Mesothelial cell of epicardium (in vitro differentiated cells): Measurements from ENCODE around the gene PPP4R2. TPM values are rescaled to one million over a fixed set of nuclear protein-coding genes. Genes with fewer than 3 reads are reported as not detected.

ENCODE experiments used
- DNase-seq, 2 experiments: peaks; one replicate each; pipeline ENCODE4 v3.0.0; 2021; ENCODE audit warnings: low spot score in 2 of 2; ENCODE audit not compliant: unreplicated experiment in 2 of 2
- H3K27ac Mint-ChIP-seq: 2 replicates; pipeline ENCODE4 v1.8.0; 2021; ENCODE audit warnings: mixed read lengths
- H3K27me3 Mint-ChIP-seq: 2 replicates; pipeline ENCODE4 v1.8.0; 2021; ENCODE audit warnings: low read depth, mixed read lengths
- H3K36me3 Mint-ChIP-seq: 2 replicates; pipeline ENCODE4 v1.8.0; 2021; ENCODE audit warnings: mixed read lengths
- H3K4me1 Mint-ChIP-seq: 2 replicates; pipeline ENCODE4 v1.8.0; 2021; ENCODE audit warnings: mixed read lengths
- H3K4me3 Mint-ChIP-seq: 2 replicates; pipeline ENCODE4 v1.8.0; 2021; ENCODE audit warnings: mild to moderate bottlenecking, moderate library complexity, mixed read lengths
- H3K9me3 Mint-ChIP-seq: 2 replicates; pipeline ENCODE4 v1.8.0; 2021; ENCODE audit warnings: mixed read lengths
- total RNA-seq: library from RNA; stranded (reverse); gene quantifications from 3 replicates; pipeline ENCODE4 v1.2.1, GENCODE V29; 2021
- TF ChIP-seq, protein P1 (sequence below): fragments of 200-600 bp; sonication (generic); IDR thresholded peaks from one replicate; pipeline ENCODE4 v1.5.0; 2021; ENCODE audit warnings: antibody characterized with exemption; ENCODE audit not compliant: unreplicated experiment

PPP4R2 gene
- total RNA-seq, 1 donor from 2014 or later: 111 TPM

DNA sequence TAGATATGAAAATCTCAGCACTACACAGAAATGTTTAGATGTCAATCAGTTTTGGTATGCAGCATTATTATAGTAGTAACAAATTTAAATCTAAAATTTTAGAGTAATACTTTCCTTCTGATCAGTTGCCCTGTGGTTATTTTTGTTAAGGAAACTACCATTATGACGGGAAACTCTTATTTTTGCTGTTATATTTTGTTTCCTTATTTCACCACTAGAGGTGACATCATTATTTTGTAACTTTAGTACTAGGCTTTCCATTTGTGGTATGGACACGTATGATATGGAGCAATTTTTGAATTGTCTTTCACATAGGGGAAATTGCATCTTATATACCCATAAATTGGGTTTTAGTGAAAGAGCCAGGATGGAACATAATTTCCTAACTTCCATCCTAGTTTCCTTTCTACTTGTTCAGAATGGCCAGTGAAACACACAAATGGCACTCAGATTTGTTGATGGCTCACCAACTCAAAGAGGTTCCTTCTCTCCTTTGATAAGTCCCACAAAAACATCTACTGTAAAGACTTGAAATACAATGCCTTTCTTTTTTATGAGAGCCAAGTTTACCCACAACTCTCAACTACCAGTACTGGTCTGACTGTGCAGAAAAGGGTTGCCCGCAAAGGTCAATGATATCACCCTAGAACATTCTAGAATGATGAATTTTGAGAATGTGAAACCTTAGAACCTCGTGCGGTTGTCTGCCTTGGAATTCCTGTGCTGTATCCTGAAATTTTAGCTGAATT, 19.4 kb upstream of the PPP4R2 start:
- Mint-ChIP-seq H3K27ac (no peak overlapping the region), H3K36me3 (peaks cover 2% of the 10 kb centered on the region), H3K9me3 (no peaks in the 10 kb centered on the region), H3K4me3 (no peak overlapping the region), H3K4me1 (peaks cover 14% of the 10 kb centered on the region), H3K27me3 (no peaks in the 10 kb centered on the region)
- TF ChIP-seq, protein P1, sequence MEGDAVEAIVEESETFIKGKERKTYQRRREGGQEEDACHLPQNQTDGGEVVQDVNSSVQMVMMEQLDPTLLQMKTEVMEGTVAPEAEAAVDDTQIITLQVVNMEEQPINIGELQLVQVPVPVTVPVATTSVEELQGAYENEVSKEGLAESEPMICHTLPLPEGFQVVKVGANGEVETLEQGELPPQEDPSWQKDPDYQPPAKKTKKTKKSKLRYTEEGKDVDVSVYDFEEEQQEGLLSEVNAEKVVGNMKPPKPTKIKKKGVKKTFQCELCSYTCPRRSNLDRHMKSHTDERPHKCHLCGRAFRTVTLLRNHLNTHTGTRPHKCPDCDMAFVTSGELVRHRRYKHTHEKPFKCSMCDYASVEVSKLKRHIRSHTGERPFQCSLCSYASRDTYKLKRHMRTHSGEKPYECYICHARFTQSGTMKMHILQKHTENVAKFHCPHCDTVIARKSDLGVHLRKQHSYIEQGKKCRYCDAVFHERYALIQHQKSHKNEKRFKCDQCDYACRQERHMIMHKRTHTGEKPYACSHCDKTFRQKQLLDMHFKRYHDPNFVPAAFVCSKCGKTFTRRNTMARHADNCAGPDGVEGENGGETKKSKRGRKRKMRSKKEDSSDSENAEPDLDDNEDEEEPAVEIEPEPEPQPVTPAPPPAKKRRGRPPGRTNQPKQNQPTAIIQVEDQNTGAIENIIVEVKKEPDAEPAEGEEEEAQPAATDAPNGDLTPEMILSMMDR: no peak
- no peak for DNase-seq

GRCh38 chr3:72982609-72983366, 13.8 kb upstream of the PPP4R2 start:
- H3K4me3 Mint-ChIP-seq: no peak overlapping the region
- H3K27me3 Mint-ChIP-seq: no peaks in the 10 kb centered on the region
- no peaks in the 10 kb centered on the region for H3K4me1 Mint-ChIP-seq
- no peak for DNase-seq
- TF ChIP-seq, protein P1: no peak
- peaks cover 6% of the 10 kb centered on the region for H3K36me3 Mint-ChIP-seq
- H3K9me3 Mint-ChIP-seq: peaks cover 10% of the 10 kb centered on the region
- H3K27ac Mint-ChIP-seq: no peak overlapping the region

- Mint-ChIP-seq H3K27ac (no peak overlapping the region), H3K27me3 (no peaks in the 10 kb centered on the region), H3K9me3 (peaks cover 10% of the 10 kb centered on the region), H3K4me3 (no peak overlapping the region), H3K4me1 (no peaks in the 10 kb centered on the region), H3K36me3 (peaks cover 3% of the 10 kb centered on the region)
- DNase-seq: no peak
- TF ChIP-seq, protein P1: no peak
Measured at GRCh38 chr3:72985576-72985975, 11.0 kb upstream of the PPP4R2 start.

- DNase-seq: no peak
- Mint-ChIP-seq H3K9me3 (peaks cover 3% of the 10 kb centered on the region), H3K4me1 (no peaks in the 10 kb centered on the region), H3K36me3 (peaks cover 3% of the 10 kb centered on the region), H3K27ac (no peak overlapping the region), H3K4me3 (no peak overlapping the region), H3K27me3 (no peaks in the 10 kb centered on the region)
- TF ChIP-seq, protein P1: no peak
Measured at GRCh38 chr3:72990701-72991395, 5.8 kb upstream of the PPP4R2 start.

- Mint-ChIP-seq H3K4me3 (no peak overlapping the region), H3K27me3 (no peaks in the 10 kb centered on the region), H3K4me1 (no peaks in the 10 kb centered on the region), H3K9me3 (no peaks in the 10 kb centered on the region), H3K36me3 (no peaks in the 10 kb centered on the region), H3K27ac (no peak overlapping the region)
- TF ChIP-seq, protein P1: no peak
- DNase-seq: no peak
Measured at GRCh38 chr3:72991522-72991921, 5.1 kb upstream of the PPP4R2 start.
